GM08714 (cell line): ENCODE measurements around the gene AP3S1.

Source experiments
- H3K4me3 ChIP-seq: fragments of 200-500 bp; sonication (Bioruptor generic); 2 replicates; pipeline ENCODE4 v1.5.1; 2014; ENCODE audit warnings: mild to moderate bottlenecking, low read length, inconsistent platforms
- ZNF274 ChIP-seq: IDR thresholded peaks from 2 replicates; pipeline ENCODE4 v1.6.1; 2012; ENCODE audit warnings: mild to moderate bottlenecking, low read depth, low read length

Gene AP3S1

GRCh38 chr5:115842089-115842935, 577 bp downstream of the AP3S1 start:
- H3K4me3 ChIP-seq = peak overlapping the region; percentile 93
- TF ChIP-seq ZNF274 = no peak

- H3K4me3 ChIP-seq = peak overlapping the region; percentile 93; the same call in 1 of the 2 replicates
- no peak for TF ChIP-seq ZNF274
These were observed 1.2 kb downstream of the AP3S1 start for GRCh38 chr5:115842952-115843351.

GRCh38 chr5:115843444-115844130, 1.9 kb downstream of the AP3S1 start:
- TF ChIP-seq ZNF274 = no peak
- H3K4me3 ChIP-seq = peak overlapping the region; percentile 93

- peak overlapping the region; percentile 19; the same call in 1 of the 2 replicates for H3K4me3 ChIP-seq
- TF ChIP-seq ZNF274 = no peak
These were observed 2.6 kb downstream of the AP3S1 start for GRCh38 chr5:115844321-115844817.

GRCh38 chr5:115847290-115847689, 5.6 kb downstream of the AP3S1 start:
- TF ChIP-seq ZNF274 = no peak
- no peak overlapping the region for H3K4me3 ChIP-seq

- no peak for TF ChIP-seq ZNF274
- H3K4me3 ChIP-seq = no peak overlapping the region
These were observed 7.6 kb downstream of the AP3S1 start for GRCh38 chr5:115849258-115849798.

- no peak for TF ChIP-seq ZNF274
- H3K4me3 ChIP-seq = no peak overlapping the region
These were observed 9.1 kb downstream of the AP3S1 start for GRCh38 chr5:115850744-115851416.

- no peak overlapping the region for H3K4me3 ChIP-seq
- no peak for TF ChIP-seq ZNF274
These were observed 12.4 kb downstream of the AP3S1 start for GRCh38 chr5:115854139-115854538.

- no peak for TF ChIP-seq ZNF274
- no peak overlapping the region for H3K4me3 ChIP-seq
These were observed 14.2 kb downstream of the AP3S1 start for GRCh38 chr5:115855959-115856358.

- no peak overlapping the region for H3K4me3 ChIP-seq
- TF ChIP-seq ZNF274 = no peak
These were observed 15.3 kb downstream of the AP3S1 start for GRCh38 chr5:115857057-115857479.

GRCh38 chr5:115857626-115858349, 16.1 kb downstream of the AP3S1 start:
- TF ChIP-seq ZNF274 = no peak
- H3K4me3 ChIP-seq = no peak overlapping the region; the same call in 1 of the 2 replicates

- no peak for TF ChIP-seq ZNF274
These were observed 16.7 kb downstream of the AP3S1 start for GRCh38 chr5:115858396-115858795.

GRCh38 chr5:115859378-115859777, 17.6 kb downstream of the AP3S1 start:
- TF ChIP-seq ZNF274 = no peak

More at GRCh38 chr5:115858396-115858795, 16.7 kb downstream of the AP3S1 start:
- peak overlapping the region; percentile 15; the same call in 1 of the 2 replicates for H3K4me3 ChIP-seq

More at GRCh38 chr5:115859378-115859777, 17.6 kb downstream of the AP3S1 start:
- no peak overlapping the region for H3K4me3 ChIP-seq
